Activated B cell treated with CpG ODN at 0.5 μM for 24 hours (primary cell): ENCODE data around the gene BRF1. TPM values are rescaled to one million over a fixed set of nuclear protein-coding genes. Genes with fewer than 3 reads are reported as not detected.

Experiments used
- ATAC-seq: fragments of 200-7000 bp; cut with Tn5 transposase; one replicate; pipeline ENCODE4 v1.10.0; 2021; ENCODE audit warnings: low read depth, mild to moderate bottlenecking, moderate library complexity
- CTCF ChIA-PET: fragments of 350-600 bp; sonication (Branson Sonifier 250); formaldehyde crosslinking; loops from one replicate; lab custom pipeline; 2021; ENCODE audit warnings: antibody characterized with exemption; lab: Charles Lee
- POLR2A ChIA-PET: fragments of 350-600 bp; sonication (Branson Sonifier 250); formaldehyde crosslinking; loops from one replicate; lab custom pipeline; 2021; ENCODE audit warnings: antibody characterized with exemption; lab: Charles Lee
- DNase-seq: peaks from one replicate; pipeline ENCODE4 v3.0.0; 2022
- H3K27ac Mint-ChIP-seq: one replicate; pipeline ENCODE4 v1.8.0; 2020; ENCODE audit warnings: mixed read lengths
- H3K27me3 Mint-ChIP-seq: one replicate; pipeline ENCODE4 v1.8.0; 2021; ENCODE audit warnings: mixed read lengths
- H3K36me3 Mint-ChIP-seq: one replicate; pipeline ENCODE4 v1.8.0; 2021; ENCODE audit warnings: low read depth, mixed read lengths
- H3K4me1 Mint-ChIP-seq: one replicate; pipeline ENCODE4 v1.8.0; 2021; ENCODE audit warnings: mixed read lengths
- H3K4me3 Mint-ChIP-seq: one replicate; pipeline ENCODE4 v1.8.0; 2020; ENCODE audit warnings: mild to moderate bottlenecking, mixed read lengths
- H3K9me3 Mint-ChIP-seq: one replicate; pipeline ENCODE4 v1.8.0; 2020; ENCODE audit warnings: mixed read lengths
- intact Hi-C: fragments of 100-400 bp; cut with micrococcal nuclease; formaldehyde crosslinking; loops from one replicate; pipeline ENCODE4 v1.15.1; 2024
- total RNA-seq: library from RNA; stranded (reverse); gene quantifications from 2 replicates; pipeline ENCODE4 v1.2.3, GENCODE V29; 2022
- TF ChIP-seq, protein P1 (sequence below): fragments of 200-600 bp; IDR thresholded peaks from one replicate; pipeline ENCODE4 v1.8.0; 2022; ENCODE audit warnings: antibody characterized with exemption, mild to moderate bottlenecking

The BRF1 gene
- total RNA-seq, 1 donor from 2014 or later = 32.8 TPM

GRCh38 chr14:105325303-105325702, 24.5 kb upstream of the BRF1 start:
- ChIA-PET POLR2A (no interaction called here), CTCF (no interaction called here)
- Mint-ChIP-seq H3K27ac (no peak overlapping the region), H3K9me3 (no peaks in the 10 kb centered on the region), H3K36me3 (no peaks in the 10 kb centered on the region), H3K4me1 (peaks cover 5% of the 10 kb centered on the region), H3K27me3 (no peaks in the 10 kb centered on the region), H3K4me3 (no peak overlapping the region)
- intact Hi-C loops = no loop called here
- DNase-seq (no peak), ATAC-seq (no peak)
- TF ChIP-seq, protein P1, sequence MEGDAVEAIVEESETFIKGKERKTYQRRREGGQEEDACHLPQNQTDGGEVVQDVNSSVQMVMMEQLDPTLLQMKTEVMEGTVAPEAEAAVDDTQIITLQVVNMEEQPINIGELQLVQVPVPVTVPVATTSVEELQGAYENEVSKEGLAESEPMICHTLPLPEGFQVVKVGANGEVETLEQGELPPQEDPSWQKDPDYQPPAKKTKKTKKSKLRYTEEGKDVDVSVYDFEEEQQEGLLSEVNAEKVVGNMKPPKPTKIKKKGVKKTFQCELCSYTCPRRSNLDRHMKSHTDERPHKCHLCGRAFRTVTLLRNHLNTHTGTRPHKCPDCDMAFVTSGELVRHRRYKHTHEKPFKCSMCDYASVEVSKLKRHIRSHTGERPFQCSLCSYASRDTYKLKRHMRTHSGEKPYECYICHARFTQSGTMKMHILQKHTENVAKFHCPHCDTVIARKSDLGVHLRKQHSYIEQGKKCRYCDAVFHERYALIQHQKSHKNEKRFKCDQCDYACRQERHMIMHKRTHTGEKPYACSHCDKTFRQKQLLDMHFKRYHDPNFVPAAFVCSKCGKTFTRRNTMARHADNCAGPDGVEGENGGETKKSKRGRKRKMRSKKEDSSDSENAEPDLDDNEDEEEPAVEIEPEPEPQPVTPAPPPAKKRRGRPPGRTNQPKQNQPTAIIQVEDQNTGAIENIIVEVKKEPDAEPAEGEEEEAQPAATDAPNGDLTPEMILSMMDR = no peak

DNA sequence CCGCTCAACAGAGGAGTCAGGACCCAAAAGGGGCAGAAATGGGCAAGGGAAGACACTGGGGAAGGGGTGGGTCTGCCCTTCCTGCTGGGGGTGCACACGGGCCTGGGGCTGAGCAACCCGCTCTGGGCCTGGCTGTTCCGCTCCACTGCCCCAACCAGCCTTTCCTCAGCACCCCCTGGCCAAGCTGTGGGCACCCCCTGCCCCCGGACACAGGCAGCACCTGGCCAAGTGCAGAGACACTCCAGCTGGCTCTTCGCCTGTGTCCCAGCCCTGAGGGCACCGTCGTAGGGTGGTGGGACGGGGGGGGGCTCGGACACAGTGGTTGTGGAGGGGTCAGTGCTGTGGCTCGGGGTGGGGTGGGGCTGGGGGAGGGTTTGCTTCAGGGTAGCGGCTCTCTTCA, 24.1 kb upstream of the BRF1 start:
- Mint-ChIP-seq H3K36me3 (no peaks in the 10 kb centered on the region), H3K27me3 (no peaks in the 10 kb centered on the region), H3K4me1 (peaks cover 3% of the 10 kb centered on the region), H3K4me3 (no peak overlapping the region), H3K27ac (no peak overlapping the region), H3K9me3 (no peaks in the 10 kb centered on the region)
- no peak for ATAC-seq
- POLR2A ChIA-PET = no interaction called here
- intact Hi-C loops = no loop called here
- CTCF ChIA-PET = no interaction called here
- DNase-seq = no peak
- TF ChIP-seq, protein P1 = no peak

DNA sequence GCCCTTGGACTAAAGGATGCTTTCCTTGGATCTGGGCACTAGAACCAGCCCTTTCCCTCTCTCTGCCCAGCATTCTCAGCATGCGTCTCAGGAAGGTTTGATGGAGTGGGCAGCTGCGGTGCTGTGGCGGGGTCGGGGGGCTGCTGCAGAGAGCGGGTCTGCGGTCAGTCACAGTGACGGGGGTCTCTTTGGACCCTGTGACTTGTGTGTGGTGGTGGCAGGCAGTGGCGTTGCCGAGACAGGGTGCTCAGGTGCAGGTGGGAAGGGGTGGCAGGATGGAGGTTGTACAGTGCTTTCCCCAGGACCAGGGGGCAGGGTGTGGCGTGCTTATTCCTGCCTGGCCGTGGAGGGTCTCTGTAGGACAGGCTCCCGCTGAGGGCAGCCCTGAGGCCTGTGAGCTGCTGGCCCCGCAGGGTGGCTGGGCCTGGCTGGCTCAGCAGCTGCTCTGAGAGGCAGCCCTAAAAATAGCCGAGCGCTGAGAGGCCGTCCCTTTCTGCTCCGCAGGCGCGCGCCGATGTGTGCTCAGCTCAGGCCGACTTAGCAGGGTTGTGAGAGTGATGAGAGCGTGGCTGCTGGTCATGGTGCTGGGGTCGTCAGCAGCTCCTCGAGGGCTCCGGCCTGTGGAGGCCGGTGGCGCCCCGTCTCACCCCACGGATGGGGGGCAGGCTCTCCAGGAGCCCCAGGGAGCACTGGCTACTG, 23.4 kb upstream of the BRF1 start:
- POLR2A ChIA-PET = no interaction called here
- no peak for ATAC-seq
- no peak overlapping the region for H3K4me3 Mint-ChIP-seq

GRCh38 chr14:105323663-105324062, 22.9 kb upstream of the BRF1 start:
- TF ChIP-seq, protein P1 = no peak
- Mint-ChIP-seq H3K27me3 (no peaks in the 10 kb centered on the region), H3K9me3 (no peaks in the 10 kb centered on the region), H3K4me1 (peaks cover under 1% of the 10 kb centered on the region), H3K27ac (no peak overlapping the region), H3K4me3 (no peak overlapping the region), H3K36me3 (no peaks in the 10 kb centered on the region)
- ATAC-seq = no peak
- no peak for DNase-seq
- ChIA-PET POLR2A (no interaction called here), CTCF (no interaction called here)
- intact Hi-C loops = no loop called here

More for the DNA sequence above, 23.4 kb upstream of the BRF1 start:
- Mint-ChIP-seq H3K9me3 (no peaks in the 10 kb centered on the region), H3K27ac (no peak overlapping the region), H3K36me3 (no peaks in the 10 kb centered on the region), H3K4me1 (peaks cover 3% of the 10 kb centered on the region), H3K27me3 (no peaks in the 10 kb centered on the region)
- TF ChIP-seq, protein P1 = no peak
- no peak for DNase-seq
- CTCF ChIA-PET = no interaction called here
- intact Hi-C loops = no loop called here

GRCh38 chr14:105322791-105323556, 22.2 kb upstream of the BRF1 start:
- Mint-ChIP-seq H3K4me1 (no peaks in the 10 kb centered on the region), H3K4me3 (no peak overlapping the region), H3K36me3 (no peaks in the 10 kb centered on the region), H3K9me3 (no peaks in the 10 kb centered on the region), H3K27me3 (no peaks in the 10 kb centered on the region), H3K27ac (no peak overlapping the region)
- intact Hi-C loops = no loop called here
- DNase-seq (no peak), ATAC-seq (no peak)
- TF ChIP-seq, protein P1 = no peak
- ChIA-PET POLR2A (no interaction called here), CTCF (no interaction called here)
